GM12891 (cell line): ENCODE data around the gene GALNT9.

ENCODE experiments used
- PAX5 ChIP-seq: IDR thresholded peaks from 2 replicates; pipeline ENCODE4 v1.6.1; 2011; ENCODE audit warnings: low read length, moderate library complexity, mild to moderate bottlenecking; ENCODE audit not compliant: insufficient read depth, severe bottlenecking
- POLR2A ChIP-seq: IDR thresholded peaks from 2 replicates; pipeline ENCODE4 v1.6.1; 2011; ENCODE audit warnings: low read depth, low read length, control low read depth
- POLR2AphosphoS5 ChIP-seq: IDR thresholded peaks from 2 replicates; pipeline ENCODE4 v1.6.1; 2011; ENCODE audit warnings: low read depth, low read length, control low read depth
- POU2F2 ChIP-seq: IDR thresholded peaks from 2 replicates; pipeline ENCODE4 v1.6.1; 2011; ENCODE audit warnings: low read depth, mild to moderate bottlenecking, control low read depth, low read length, moderate library complexity
- TAF1 ChIP-seq: IDR thresholded peaks from 2 replicates; pipeline ENCODE4 v1.6.1; 2011; ENCODE audit warnings: low read depth, low read length, control low read depth

GRCh38 chr12:132259364-132259871 lies 70.0 kb downstream of the GALNT9 start:
- TF ChIP-seq POLR2A (no peak), POU2F2 (no peak), POLR2AphosphoS5 (no peak), PAX5 (no peak), TAF1 (no peak)
